Ishikawa (cell line): Measurements from ENCODE around the gene ABCB8.

Experiments used
- CEBPB ChIP-seq: IDR thresholded peaks from 2 replicates; pipeline ENCODE4 v1.6.1; 2012
- CREB1 ChIP-seq: IDR thresholded peaks from 2 replicates; pipeline ENCODE4 v1.6.1; 2012; ENCODE audit warnings: low read depth
- EGR1 ChIP-seq: IDR thresholded peaks from 2 replicates; pipeline ENCODE4 v1.6.1; 2012
- EP300 ChIP-seq: IDR thresholded peaks from 2 replicates; pipeline ENCODE4 v1.6.1; 2012; ENCODE audit warnings: borderline replicate concordance
- FOXM1 ChIP-seq: IDR thresholded peaks from 2 replicates; pipeline ENCODE4 v1.6.1; 2012; ENCODE audit warnings: low read depth, borderline replicate concordance
- MAX ChIP-seq: IDR thresholded peaks from 2 replicates; pipeline ENCODE4 v1.6.1; 2012
- NFIC ChIP-seq: IDR thresholded peaks from 2 replicates; pipeline ENCODE4 v1.6.1; 2012
- RAD21 ChIP-seq: IDR thresholded peaks from 2 replicates; pipeline ENCODE4 v1.6.1; 2012; ENCODE audit warnings: low read depth
- REST ChIP-seq: IDR thresholded peaks from 2 replicates; pipeline ENCODE4 v1.6.1; 2012; ENCODE audit warnings: low read depth, mild to moderate bottlenecking
- TAF1 ChIP-seq: IDR thresholded peaks from 2 replicates; pipeline ENCODE4 v1.6.1; 2012; ENCODE audit warnings: low read depth, mild to moderate bottlenecking
- TCF12 ChIP-seq: IDR thresholded peaks from 2 replicates; pipeline ENCODE4 v1.6.1; 2012; ENCODE audit warnings: low read depth
- TEAD4 ChIP-seq: IDR thresholded peaks from 2 replicates; pipeline ENCODE4 v1.6.1; 2012
- USF1 ChIP-seq: IDR thresholded peaks from 2 replicates; pipeline ENCODE4 v1.6.1; 2012
- YY1 ChIP-seq: IDR thresholded peaks from 2 replicates; pipeline ENCODE4 v1.6.1; 2012; ENCODE audit warnings: low read depth
- ZBTB7A ChIP-seq: IDR thresholded peaks from 2 replicates; pipeline ENCODE4 v1.6.1; 2012; ENCODE audit warnings: low read depth

ABCB8 gene

GRCh38 chr7:151038951-151039849, 10.9 kb downstream of the ABCB8 start:
- TF ChIP-seq FOXM1 (no peak), YY1 (no peak), NFIC (peak; percentile 80), TEAD4 (no peak), RAD21 (no peak), TAF1 (no peak)

- no peak for TF ChIP-seq EGR1
- TF ChIP-seq NFIC = no peak
- no peak for TF ChIP-seq MAX
These were observed 11.7 kb downstream of the ABCB8 start for GRCh38 chr7:151039850-151040548.

- TF ChIP-seq CREB1 = no peak
- TF ChIP-seq CEBPB = no peak
- no peak for TF ChIP-seq FOXM1
- no peak for TF ChIP-seq YY1
- no peak for TF ChIP-seq ZBTB7A
- TF ChIP-seq EP300 = no peak
- TF ChIP-seq RAD21 = no peak
- no peak for TF ChIP-seq EGR1
- no peak for TF ChIP-seq NFIC
- no peak for TF ChIP-seq USF1
- no peak for TF ChIP-seq TAF1
- no peak for TF ChIP-seq TCF12
- TF ChIP-seq MAX = no peak
These were observed 12.5 kb downstream of the ABCB8 start for GRCh38 chr7:151040616-151041375.

GRCh38 chr7:151043959-151044358, 15.7 kb downstream of the ABCB8 start:
- no peak for TF ChIP-seq YY1
- no peak for TF ChIP-seq REST
- TF ChIP-seq CREB1 = no peak

GRCh38 chr7:151045262-151045661, 17.0 kb downstream of the ABCB8 start:
- TF ChIP-seq ZBTB7A = no peak
- no peak for TF ChIP-seq CREB1
- no peak for TF ChIP-seq TCF12
- no peak for TF ChIP-seq TEAD4
- TF ChIP-seq RAD21 = no peak
- no peak for TF ChIP-seq NFIC
- no peak for TF ChIP-seq FOXM1
- TF ChIP-seq MAX = no peak
- TF ChIP-seq EGR1 = no peak
- TF ChIP-seq REST = no peak
- no peak for TF ChIP-seq TAF1

GRCh38 chr7:151045967-151046366, 17.7 kb downstream of the ABCB8 start:
- TF ChIP-seq FOXM1 (no peak), REST (no peak), MAX (no peak), YY1 (no peak), TCF12 (no peak), TEAD4 (no peak), RAD21 (no peak), CREB1 (no peak), TAF1 (no peak), EP300 (no peak), USF1 (no peak), ZBTB7A (no peak), CEBPB (no peak), NFIC (no peak), EGR1 (no peak)
